ENCODE results near the gene COPA.

COPA gene

DNA sequence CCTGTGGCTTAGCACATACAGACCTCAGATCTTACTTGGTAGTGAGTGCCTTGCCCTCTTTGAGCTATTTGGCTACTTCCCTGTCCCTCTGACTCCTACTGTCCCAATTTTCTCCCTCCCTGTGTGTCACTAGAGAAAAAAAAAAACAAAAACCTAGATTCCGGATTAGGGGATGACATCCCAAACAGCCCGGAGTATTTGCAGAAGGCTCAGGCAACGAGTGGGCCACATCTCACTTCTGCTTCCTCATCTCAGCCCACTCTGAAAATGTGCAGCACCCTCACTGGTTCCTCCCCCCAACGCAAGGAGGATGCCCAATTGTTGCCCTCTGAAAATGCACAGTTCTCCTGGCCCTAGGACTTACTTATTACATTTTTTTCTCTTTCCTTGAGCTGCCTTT is 28.7 kb upstream of the COPA start (continued):
- TF ChIP-seq ZC3H10 (CRISPR knock-in tag; IDR thresholded peaks at IDR 0.05): no peak

DNA sequence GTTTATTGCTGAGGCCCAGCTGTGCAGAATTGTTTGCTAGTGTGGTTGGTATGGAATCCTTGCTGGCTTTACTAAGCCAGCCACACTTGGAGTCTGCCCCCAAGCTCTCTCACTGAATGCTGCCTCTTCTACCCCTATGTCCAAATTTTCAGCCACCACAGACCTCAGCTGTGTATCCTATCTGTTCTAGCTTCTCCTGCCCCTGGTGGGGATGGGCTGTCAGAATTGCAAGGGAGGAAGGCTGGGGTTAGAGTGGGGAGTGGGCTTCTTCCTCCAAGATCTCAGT is 28.2 kb upstream of the COPA start:
- TF ChIP-seq RARB (CRISPR knock-in tag; IDR thresholded peaks at IDR 0.05) (no peak), ARNTL (CRISPR knock-in tag; IDR thresholded peaks at IDR 0.05; ENCODE audit: borderline replicate concordance, low read depth) (no peak), ESRRG (CRISPR knock-in tag; IDR thresholded peaks at IDR 0.05) (no peak), SNAI2 (CRISPR knock-in tag; IDR thresholded peaks at IDR 0.05) (no peak), PPARA (CRISPR knock-in tag; IDR thresholded peaks at IDR 0.05; ENCODE audit: borderline replicate concordance) (no peak), ZC3H10 (CRISPR knock-in tag; IDR thresholded peaks at IDR 0.05) (no peak), BACH2 (CRISPR knock-in tag; IDR thresholded peaks at IDR 0.05; ENCODE audit: borderline replicate concordance) (no peak), ISL1 (CRISPR knock-in tag; IDR thresholded peaks at IDR 0.05) (no peak), ZNF70 (CRISPR knock-in tag; IDR thresholded peaks at IDR 0.05) (no peak)
- TF ChIP-seq, protein P1, sequence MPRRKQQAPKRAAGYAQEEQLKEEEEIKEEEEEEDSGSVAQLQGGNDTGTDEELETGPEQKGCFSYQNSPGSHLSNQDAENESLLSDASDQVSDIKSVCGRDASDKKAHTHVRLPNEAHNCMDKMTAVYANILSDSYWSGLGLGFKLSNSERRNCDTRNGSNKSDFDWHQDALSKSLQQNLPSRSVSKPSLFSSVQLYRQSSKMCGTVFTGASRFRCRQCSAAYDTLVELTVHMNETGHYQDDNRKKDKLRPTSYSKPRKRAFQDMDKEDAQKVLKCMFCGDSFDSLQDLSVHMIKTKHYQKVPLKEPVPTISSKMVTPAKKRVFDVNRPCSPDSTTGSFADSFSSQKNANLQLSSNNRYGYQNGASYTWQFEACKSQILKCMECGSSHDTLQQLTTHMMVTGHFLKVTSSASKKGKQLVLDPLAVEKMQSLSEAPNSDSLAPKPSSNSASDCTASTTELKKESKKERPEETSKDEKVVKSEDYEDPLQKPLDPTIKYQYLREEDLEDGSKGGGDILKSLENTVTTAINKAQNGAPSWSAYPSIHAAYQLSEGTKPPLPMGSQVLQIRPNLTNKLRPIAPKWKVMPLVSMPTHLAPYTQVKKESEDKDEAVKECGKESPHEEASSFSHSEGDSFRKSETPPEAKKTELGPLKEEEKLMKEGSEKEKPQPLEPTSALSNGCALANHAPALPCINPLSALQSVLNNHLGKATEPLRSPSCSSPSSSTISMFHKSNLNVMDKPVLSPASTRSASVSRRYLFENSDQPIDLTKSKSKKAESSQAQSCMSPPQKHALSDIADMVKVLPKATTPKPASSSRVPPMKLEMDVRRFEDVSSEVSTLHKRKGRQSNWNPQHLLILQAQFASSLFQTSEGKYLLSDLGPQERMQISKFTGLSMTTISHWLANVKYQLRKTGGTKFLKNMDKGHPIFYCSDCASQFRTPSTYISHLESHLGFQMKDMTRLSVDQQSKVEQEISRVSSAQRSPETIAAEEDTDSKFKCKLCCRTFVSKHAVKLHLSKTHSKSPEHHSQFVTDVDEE (CRISPR knock-in tag; IDR thresholded peaks at IDR 0.05): no peak
- TF ChIP-seq, protein P2, sequence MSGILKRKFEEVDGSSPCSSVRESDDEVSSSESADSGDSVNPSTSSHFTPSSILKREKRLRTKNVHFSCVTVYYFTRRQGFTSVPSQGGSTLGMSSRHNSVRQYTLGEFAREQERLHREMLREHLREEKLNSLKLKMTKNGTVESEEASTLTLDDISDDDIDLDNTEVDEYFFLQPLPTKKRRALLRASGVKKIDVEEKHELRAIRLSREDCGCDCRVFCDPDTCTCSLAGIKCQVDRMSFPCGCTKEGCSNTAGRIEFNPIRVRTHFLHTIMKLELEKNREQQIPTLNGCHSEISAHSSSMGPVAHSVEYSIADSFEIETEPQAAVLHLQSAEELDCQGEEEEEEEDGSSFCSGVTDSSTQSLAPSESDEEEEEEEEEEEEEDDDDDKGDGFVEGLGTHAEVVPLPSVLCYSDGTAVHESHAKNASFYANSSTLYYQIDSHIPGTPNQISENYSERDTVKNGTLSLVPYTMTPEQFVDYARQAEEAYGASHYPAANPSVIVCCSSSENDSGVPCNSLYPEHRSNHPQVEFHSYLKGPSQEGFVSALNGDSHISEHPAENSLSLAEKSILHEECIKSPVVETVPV (CRISPR knock-in tag; IDR thresholded peaks at IDR 0.05): no peak
- TF ChIP-seq, protein P3, sequence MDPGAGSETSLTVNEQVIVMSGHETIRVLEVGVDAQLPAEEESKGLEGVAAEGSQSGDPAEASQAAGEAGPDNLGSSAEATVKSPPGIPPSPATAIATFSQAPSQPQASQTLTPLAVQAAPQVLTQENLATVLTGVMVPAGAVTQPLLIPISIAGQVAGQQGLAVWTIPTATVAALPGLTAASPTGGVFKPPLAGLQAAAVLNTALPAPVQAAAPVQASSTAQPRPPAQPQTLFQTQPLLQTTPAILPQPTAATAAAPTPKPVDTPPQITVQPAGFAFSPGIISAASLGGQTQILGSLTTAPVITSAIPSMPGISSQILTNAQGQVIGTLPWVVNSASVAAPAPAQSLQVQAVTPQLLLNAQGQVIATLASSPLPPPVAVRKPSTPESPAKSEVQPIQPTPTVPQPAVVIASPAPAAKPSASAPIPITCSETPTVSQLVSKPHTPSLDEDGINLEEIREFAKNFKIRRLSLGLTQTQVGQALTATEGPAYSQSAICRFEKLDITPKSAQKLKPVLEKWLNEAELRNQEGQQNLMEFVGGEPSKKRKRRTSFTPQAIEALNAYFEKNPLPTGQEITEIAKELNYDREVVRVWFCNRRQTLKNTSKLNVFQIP (CRISPR knock-in tag; IDR thresholded peaks at IDR 0.05; ENCODE audit: borderline replicate concordance, low read depth): no peak
- TF ChIP-seq, protein P4, sequence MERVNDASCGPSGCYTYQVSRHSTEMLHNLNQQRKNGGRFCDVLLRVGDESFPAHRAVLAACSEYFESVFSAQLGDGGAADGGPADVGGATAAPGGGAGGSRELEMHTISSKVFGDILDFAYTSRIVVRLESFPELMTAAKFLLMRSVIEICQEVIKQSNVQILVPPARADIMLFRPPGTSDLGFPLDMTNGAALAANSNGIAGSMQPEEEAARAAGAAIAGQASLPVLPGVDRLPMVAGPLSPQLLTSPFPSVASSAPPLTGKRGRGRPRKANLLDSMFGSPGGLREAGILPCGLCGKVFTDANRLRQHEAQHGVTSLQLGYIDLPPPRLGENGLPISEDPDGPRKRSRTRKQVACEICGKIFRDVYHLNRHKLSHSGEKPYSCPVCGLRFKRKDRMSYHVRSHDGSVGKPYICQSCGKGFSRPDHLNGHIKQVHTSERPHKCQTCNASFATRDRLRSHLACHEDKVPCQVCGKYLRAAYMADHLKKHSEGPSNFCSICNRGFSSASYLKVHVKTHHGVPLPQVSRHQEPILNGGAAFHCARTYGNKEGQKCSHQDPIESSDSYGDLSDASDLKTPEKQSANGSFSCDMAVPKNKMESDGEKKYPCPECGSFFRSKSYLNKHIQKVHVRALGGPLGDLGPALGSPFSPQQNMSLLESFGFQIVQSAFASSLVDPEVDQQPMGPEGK (CRISPR knock-in tag; IDR thresholded peaks at IDR 0.05; ENCODE audit: borderline replicate concordance): no peak
- TF ChIP-seq, protein P5, sequence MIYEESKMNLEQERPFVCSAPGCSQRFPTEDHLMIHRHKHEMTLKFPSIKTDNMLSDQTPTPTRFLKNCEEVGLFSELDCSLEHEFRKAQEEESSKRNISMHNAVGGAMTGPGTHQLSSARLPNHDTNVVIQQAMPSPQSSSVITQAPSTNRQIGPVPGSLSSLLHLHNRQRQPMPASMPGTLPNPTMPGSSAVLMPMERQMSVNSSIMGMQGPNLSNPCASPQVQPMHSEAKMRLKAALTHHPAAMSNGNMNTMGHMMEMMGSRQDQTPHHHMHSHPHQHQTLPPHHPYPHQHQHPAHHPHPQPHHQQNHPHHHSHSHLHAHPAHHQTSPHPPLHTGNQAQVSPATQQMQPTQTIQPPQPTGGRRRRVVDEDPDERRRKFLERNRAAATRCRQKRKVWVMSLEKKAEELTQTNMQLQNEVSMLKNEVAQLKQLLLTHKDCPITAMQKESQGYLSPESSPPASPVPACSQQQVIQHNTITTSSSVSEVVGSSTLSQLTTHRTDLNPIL (CRISPR knock-in tag; IDR thresholded peaks at IDR 0.05; ENCODE audit: low read depth): no peak
- no peak for ATAC-seq

DNA sequence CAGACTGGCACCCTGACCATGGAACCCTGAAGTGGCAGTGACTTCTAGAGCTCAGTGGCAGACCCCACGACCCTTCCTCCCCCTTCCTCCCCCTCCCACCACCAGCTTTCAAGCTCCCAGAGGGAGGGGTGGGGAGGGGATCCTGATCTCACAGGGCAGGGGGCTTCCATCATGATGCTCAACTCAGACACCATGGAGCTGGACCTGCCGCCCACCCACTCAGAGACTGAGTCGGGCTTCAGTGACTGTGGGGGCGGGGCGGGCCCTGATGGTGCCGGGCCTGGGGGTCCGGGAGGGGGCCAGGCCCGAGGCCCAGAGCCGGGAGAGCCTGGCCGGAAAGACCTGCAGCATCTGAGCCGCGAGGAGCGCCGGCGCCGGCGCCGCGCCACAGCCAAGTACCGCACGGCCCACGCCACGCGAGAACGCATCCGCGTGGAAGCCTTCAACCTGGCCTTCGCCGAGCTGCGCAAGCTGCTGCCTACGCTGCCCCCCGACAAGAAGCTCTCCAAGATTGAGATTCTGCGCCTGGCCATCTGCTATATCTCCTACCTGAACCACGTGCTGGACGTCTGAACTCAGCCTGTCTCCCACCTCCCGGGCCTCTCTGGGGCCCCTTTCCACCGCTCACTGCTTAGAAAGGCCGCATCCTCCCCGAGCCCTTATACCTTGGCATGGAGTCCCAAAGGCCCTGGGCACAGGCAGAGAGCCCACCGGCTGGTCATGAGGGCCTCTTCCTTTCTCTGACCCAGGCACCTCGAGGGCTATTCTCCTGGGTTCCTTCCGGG is 27.7 kb upstream of the COPA start:
- ATAC-seq: no peak
- TF ChIP-seq GLIS3 (CRISPR knock-in tag; IDR thresholded peaks at IDR 0.05) (no peak), TCF4 (CRISPR knock-in tag; IDR thresholded peaks at IDR 0.05; ENCODE audit: borderline replicate concordance) (no peak), ZC3H10 (CRISPR knock-in tag; IDR thresholded peaks at IDR 0.05) (no peak), ZFP30 (CRISPR knock-in tag; IDR thresholded peaks at IDR 0.05) (no peak), PPARA (CRISPR knock-in tag; IDR thresholded peaks at IDR 0.05; ENCODE audit: borderline replicate concordance) (no peak)
- TF ChIP-seq, protein P1 (CRISPR knock-in tag; IDR thresholded peaks at IDR 0.05): no peak
- TF ChIP-seq, protein P3 (CRISPR knock-in tag; IDR thresholded peaks at IDR 0.05; ENCODE audit: borderline replicate concordance, low read depth): no peak
